Uterus (tissue), 4 donors: ENCODE measurements around the gene UGT1A4. TPM values are rescaled to one million over a fixed set of nuclear protein-coding genes. Genes with fewer than 3 reads are reported as not detected.

Experiments
- DNase-seq, 2 donors: peaks; one replicate each; pipeline ENCODE4 v3.0.0-alpha.2; 2019 to 2020
- H3K27ac ChIP-seq, 2 donors: fragments of 200-600 bp; sonication (generic); 1 replicate in 1 of 2; 2 replicates in 1 of 2; pipeline ENCODE4 v1.5.1; 2016 to 2018
- H3K27me3 ChIP-seq, 2 donors: fragments of 200-600 bp; sonication (generic); one replicate each; pipeline ENCODE4 v1.5.1; 2018 to 2019; ENCODE audit warnings: control low read depth in 1 of 2
- H3K36me3 ChIP-seq, 2 donors: fragments of 200-600 bp; sonication (generic); one replicate each; pipeline ENCODE4 v1.5.1; 2019; ENCODE audit warnings: control low read depth in 1 of 2
- H3K4me1 ChIP-seq, 2 donors: fragments of 200-600 bp; sonication (generic); one replicate each; pipeline ENCODE4 v1.5.1; 2018 to 2019; ENCODE audit warnings: control low read depth in 1 of 2
- H3K4me3 ChIP-seq, 2 donors: fragments of 200-600 bp; sonication (generic); 1 replicate in 1 of 2; 2 replicates in 1 of 2; pipeline ENCODE4 v1.5.1; 2018 to 2019; ENCODE audit warnings: mild to moderate bottlenecking in 1 of 2
- H3K9me3 ChIP-seq, 2 donors: fragments of 200-600 bp; sonication (generic); one replicate each; pipeline ENCODE4 v1.5.1; 2019; ENCODE audit warnings: control low read depth in 1 of 2
- CTCF ChIP-seq, 4 experiments: fragments of 200-600 bp in 2 of 4; fragments of 450-650 bp in 2 of 4; sonication (generic) in 2 of 4; IDR thresholded peaks; one replicate each; pipeline ENCODE4 v1.5.1; 2016 to 2019; ENCODE audit warnings: antibody characterized with exemption in 4 of 4, mild to moderate bottlenecking in 2 of 4, moderate library complexity in 1 of 4
- POLR2A ChIP-seq, 2 donors: fragments of 450-650 bp; IDR thresholded peaks; one replicate each; pipeline ENCODE4 v1.6.1; 2016; ENCODE audit warnings: antibody characterized with exemption in 2 of 2, mild to moderate bottlenecking in 1 of 2, moderate library complexity in 1 of 2
- intact Hi-C: fragments of 100-400 bp; cut with DNase I; formaldehyde crosslinking; loops from one replicate; pipeline ENCODE4 v1.15.1; 2023; ENCODE audit warnings: low total_unique reads
- total RNA-seq, 4 donors: library from RNA; depleted of rRNA in 3 of 4; stranded (reverse); fragments of >200 nt in 3 of 4; gene quantifications; one replicate each; pipeline versions ENCODE4 v1.1.0 to v1.2.4, GENCODE V29; 2014 to 2023
- donor health status: DM: yes; HTN: yes; CAD: no.

Gene UGT1A4
- total RNA-seq, 4 donors from 2014 or later: not detected

DNA sequence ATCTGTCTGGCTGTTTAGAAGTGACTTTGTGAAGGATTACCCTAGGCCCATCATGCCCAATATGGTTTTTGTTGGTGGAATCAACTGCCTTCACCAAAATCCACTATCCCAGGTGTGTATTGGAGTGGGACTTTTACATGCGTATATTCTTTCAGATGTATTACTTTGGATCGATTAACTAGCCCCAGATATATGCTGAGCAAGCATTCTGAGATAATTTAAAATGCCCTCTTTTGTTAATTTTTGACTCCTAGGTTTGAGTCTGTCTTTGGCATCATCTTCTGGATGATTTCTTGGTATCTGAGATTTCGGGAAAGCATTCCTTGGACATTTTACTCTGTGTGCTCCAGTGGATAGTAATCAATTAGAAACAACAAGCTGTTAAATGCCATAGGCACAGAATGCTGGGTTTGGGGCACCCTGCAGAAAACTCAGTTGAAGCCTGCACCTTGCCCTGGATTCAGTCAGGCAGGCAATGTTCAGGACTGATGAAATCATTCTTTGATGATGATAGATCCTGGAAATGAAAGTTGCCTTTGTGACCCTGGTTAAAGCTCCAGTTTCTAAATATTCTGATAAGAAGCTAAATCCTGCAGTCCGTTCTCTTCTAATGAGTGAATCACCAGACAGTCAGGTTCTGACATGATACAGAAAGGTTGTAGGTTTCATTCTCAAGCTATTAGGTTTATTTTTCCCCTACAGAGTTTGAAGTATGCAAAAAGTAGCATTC lies 42.7 kb downstream of the UGT1A4 start:
- H3K27me3 ChIP-seq: no peaks in the 10 kb centered on the region
- H3K4me3 ChIP-seq: no peak overlapping the region
- no peaks in the 10 kb centered on the region for H3K4me1 ChIP-seq
- no peak for DNase-seq
- H3K36me3 ChIP-seq: no peaks in the 10 kb centered on the region
- intact Hi-C loops: no loop called here
- H3K9me3 ChIP-seq: no peaks in the 10 kb centered on the region
- TF ChIP-seq CTCF (IDR thresholded peaks at IDR 0.05) (no peak), POLR2A (IDR thresholded peaks at IDR 0.05) (no peak)
- no peak overlapping the region for H3K27ac ChIP-seq

DNA sequence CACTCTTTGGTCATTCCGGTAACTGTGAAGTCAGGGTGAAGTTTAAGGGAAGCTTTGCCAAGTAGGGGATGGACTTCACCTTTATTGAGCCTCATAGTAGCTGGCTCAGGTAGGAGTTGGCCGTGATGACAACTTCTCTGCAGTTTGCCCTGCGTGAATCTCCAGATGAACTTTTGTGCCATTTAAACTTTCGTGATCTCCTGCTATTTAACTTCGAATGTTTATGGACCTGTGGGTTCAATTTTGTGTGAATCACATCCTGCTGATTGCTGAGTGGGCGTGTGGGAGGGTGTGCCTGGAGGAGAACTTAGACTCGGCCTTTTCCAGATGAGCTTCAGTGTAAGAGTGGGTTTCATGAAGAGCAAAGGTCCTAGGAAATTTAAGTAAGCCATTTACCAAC lies 45.7 kb downstream of the UGT1A4 start:
- no peaks in the 10 kb centered on the region for H3K36me3 ChIP-seq
- intact Hi-C loops: no loop called here
- H3K27ac ChIP-seq: no peak overlapping the region
- no peaks in the 10 kb centered on the region for H3K27me3 ChIP-seq
- no peaks in the 10 kb centered on the region for H3K4me1 ChIP-seq
- H3K4me3 ChIP-seq: no peak overlapping the region
- H3K9me3 ChIP-seq: no peaks in the 10 kb centered on the region
- DNase-seq: no peak
- TF ChIP-seq CTCF (IDR thresholded peaks at IDR 0.05) (no peak), POLR2A (IDR thresholded peaks at IDR 0.05) (no peak)

DNA sequence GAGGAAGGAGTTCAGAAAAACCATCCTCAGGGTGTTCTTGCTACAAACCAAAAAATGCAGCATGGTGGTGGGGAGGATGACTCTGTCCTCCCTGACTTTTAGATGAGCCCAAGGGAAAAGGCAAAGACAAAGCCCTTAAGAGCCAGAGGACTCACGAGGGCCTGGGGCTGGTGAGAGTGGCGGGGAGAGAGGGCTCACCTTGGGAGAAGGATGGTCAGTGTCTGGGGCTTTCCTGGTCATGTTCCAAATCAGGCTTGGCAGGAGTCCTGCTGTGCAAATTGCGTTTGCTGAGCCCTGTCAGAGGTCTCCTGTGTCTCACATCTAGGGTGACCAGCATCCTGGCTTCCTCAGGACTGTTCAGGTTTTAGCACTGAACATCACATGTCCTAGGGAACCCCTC lies 46.2 kb downstream of the UGT1A4 start:
- TF ChIP-seq CTCF (IDR thresholded peaks at IDR 0.05) (no peak), POLR2A (IDR thresholded peaks at IDR 0.05) (no peak)
- intact Hi-C loops: no loop called here
- Histone ChIP-seq H3K4me3 (no peak overlapping the region), H3K27me3 (no peaks in the 10 kb centered on the region), H3K36me3 (no peaks in the 10 kb centered on the region), H3K4me1 (no peaks in the 10 kb centered on the region), H3K27ac (no peak overlapping the region), H3K9me3 (no peaks in the 10 kb centered on the region)
- no peak for DNase-seq

GRCh38 chr2:233766416-233766815 lies 47.9 kb downstream of the UGT1A4 start:
- H3K27ac ChIP-seq: no peak overlapping the region
- intact Hi-C loops: no loop called here

More at GRCh38 chr2:233766416-233766815, 47.9 kb downstream of the UGT1A4 start:
- no peaks in the 10 kb centered on the region for H3K27me3 ChIP-seq
- no peaks in the 10 kb centered on the region for H3K36me3 ChIP-seq
- DNase-seq: no peak
- H3K4me1 ChIP-seq: no peaks in the 10 kb centered on the region
- TF ChIP-seq POLR2A (IDR thresholded peaks at IDR 0.05) (no peak), CTCF (IDR thresholded peaks at IDR 0.05) (no peak)
- H3K9me3 ChIP-seq: no peaks in the 10 kb centered on the region
- no peak overlapping the region for H3K4me3 ChIP-seq
